Measurements from ENCODE around the gene DDIT4.

GRCh38 chr10:72228318-72228751, 45.4 kb upstream of the DDIT4 start:
- TF ChIP-seq CTCF (conservative IDR thresholded peaks at IDR 0.05; ENCODE audit: low read depth, low read length) = no peak
- TF ChIP-seq EZH2phosphoT487 (IDR thresholded peaks at IDR 0.05; ENCODE audit: borderline replicate concordance, low read length) = no peak
- TF ChIP-seq EZH2 (IDR thresholded peaks at IDR 0.05; ENCODE audit: low read length, unreplicated experiment) = no peak

All from PC-3 (cell line).